ENCODE results near the gene CBX1. TPM values are rescaled to one million over a fixed set of nuclear protein-coding genes. Genes with fewer than 3 reads are reported as not detected.
A peak's percentile ranks its signal among the peaks of the same experiment; 100 is the strongest.

Gene CBX1
- total and polyA plus RNA-seq, 3 donors from 2014 or later, result 59.9 to 123 (median 70.1) TPM

DNA sequence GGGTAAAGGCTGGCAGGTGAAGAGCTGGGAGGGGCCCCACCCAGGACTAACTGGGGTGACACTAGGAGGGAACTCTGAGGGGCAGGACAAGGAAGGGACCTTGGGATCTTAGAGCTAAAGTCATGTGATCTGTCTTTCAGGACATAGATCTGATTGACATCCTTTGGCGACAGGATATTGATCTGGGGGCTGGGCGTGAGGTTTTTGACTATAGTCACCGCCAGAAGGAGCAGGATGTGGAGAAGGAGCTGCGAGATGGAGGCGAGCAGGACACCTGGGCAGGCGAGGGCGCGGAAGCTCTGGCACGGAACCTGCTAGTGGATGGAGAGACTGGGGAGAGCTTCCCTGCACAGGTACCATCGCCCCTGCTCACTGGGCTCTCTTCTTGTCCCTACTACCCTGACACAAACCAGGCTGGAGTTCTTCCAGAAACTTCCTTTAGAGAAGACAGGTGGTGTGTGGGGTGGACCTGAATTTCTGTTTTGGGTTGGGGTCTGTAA is 45.0 kb downstream of the CBX1 start:
- no peak overlapping the region for H3K27ac ChIP-seq
- H3K9me3 ChIP-seq, result no peaks in the 10 kb centered on the region
- 88 to 92% methylated on average over 10 of the region's 10 CpGs for WGBS, 2 donors
- peaks cover 51% of the 10 kb centered on the region for H3K4me1 ChIP-seq
- DNase-seq, result no peak
- no peak overlapping the region for H3K4me3 ChIP-seq
- H3K36me3 ChIP-seq (ENCODE audit: low read depth, missing control alignments), result no peaks in the 10 kb centered on the region
- no peaks in the 10 kb centered on the region for H3K27me3 ChIP-seq
- TF ChIP-seq POLR2A (IDR thresholded peaks at IDR 0.05), result no peak
- TF ChIP-seq, protein P1, sequence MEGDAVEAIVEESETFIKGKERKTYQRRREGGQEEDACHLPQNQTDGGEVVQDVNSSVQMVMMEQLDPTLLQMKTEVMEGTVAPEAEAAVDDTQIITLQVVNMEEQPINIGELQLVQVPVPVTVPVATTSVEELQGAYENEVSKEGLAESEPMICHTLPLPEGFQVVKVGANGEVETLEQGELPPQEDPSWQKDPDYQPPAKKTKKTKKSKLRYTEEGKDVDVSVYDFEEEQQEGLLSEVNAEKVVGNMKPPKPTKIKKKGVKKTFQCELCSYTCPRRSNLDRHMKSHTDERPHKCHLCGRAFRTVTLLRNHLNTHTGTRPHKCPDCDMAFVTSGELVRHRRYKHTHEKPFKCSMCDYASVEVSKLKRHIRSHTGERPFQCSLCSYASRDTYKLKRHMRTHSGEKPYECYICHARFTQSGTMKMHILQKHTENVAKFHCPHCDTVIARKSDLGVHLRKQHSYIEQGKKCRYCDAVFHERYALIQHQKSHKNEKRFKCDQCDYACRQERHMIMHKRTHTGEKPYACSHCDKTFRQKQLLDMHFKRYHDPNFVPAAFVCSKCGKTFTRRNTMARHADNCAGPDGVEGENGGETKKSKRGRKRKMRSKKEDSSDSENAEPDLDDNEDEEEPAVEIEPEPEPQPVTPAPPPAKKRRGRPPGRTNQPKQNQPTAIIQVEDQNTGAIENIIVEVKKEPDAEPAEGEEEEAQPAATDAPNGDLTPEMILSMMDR (IDR thresholded peaks at IDR 0.05), result no peak
- intact Hi-C loops (cut with DNase I; ENCODE audit: low total_unique reads), result no loop called here

GRCh38 chr17:48055531-48056245 is 45.6 kb downstream of the CBX1 start:
- 75 to 77% methylated on average over 5 of the region's 5 CpGs for WGBS, 2 donors
- intact Hi-C loops (cut with DNase I; ENCODE audit: low total_unique reads), result no loop called here
- Histone ChIP-seq H3K27me3 (no peaks in the 10 kb centered on the region), H3K9me3 (no peaks in the 10 kb centered on the region), H3K4me1 (peaks cover 57% of the 10 kb centered on the region), H3K4me3 (peak overlapping the region in 1 of 2 donors; percentile 40), H3K27ac (peak overlapping the region; percentile 24 to 58), H3K36me3 (ENCODE audit: low read depth, missing control alignments) (no peaks in the 10 kb centered on the region)
- DNase-seq, result no peak
- TF ChIP-seq, protein P1 (IDR thresholded peaks at IDR 0.05), result no peak
- no peak for TF ChIP-seq POLR2A (IDR thresholded peaks at IDR 0.05)

GRCh38 chr17:48054238-48055185 is 46.8 kb downstream of the CBX1 start:
- TF ChIP-seq, protein P1 (IDR thresholded peaks at IDR 0.05), result no peak
- no peak for TF ChIP-seq POLR2A (IDR thresholded peaks at IDR 0.05)
- peak overlapping the region; percentile 98 to 99 for H3K27ac ChIP-seq
- DNase-seq, result peak; percentile 96
- peak overlapping the region; percentile 34 to 40 for H3K4me3 ChIP-seq
- WGBS, 2 donors, result 10 to 11% methylated on average over 3 to 34 of the region's 34 CpGs
- intact Hi-C loops (cut with DNase I; ENCODE audit: low total_unique reads), result no loop called here
- H3K9me3 ChIP-seq, result no peaks in the 10 kb centered on the region
- H3K4me1 ChIP-seq, result peaks cover 64% of the 10 kb centered on the region
- no peaks in the 10 kb centered on the region for H3K27me3 ChIP-seq
- H3K36me3 ChIP-seq (ENCODE audit: low read depth, missing control alignments), result no peaks in the 10 kb centered on the region

DNA sequence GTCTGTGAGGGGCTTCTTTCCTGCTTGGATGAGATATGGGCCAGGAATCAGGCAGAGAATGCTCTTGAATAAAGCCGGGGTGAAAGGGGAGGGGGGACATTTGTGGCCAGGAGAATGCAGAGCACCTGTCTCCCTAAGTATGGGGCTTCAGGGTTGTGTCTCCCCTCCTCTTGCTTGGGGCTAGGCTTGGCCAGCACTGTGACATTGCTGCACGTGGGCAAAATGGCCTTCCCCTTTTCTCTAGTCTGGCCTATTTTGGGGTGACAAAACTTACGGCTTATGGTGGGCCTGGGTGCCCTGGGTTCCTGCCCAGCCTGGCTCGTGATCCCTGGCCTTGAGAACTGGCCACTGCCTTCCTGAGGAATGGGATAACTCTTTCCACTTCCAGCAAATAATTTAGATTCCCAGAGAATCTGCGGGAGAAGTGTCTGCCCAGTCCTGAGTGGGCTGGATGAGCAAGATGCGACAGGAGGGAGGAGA is 47.5 kb downstream of the CBX1 start:
- H3K36me3 ChIP-seq (ENCODE audit: low read depth, missing control alignments), result no peaks in the 10 kb centered on the region
- no peak for DNase-seq
- peaks cover 60% of the 10 kb centered on the region for H3K4me1 ChIP-seq

More for the DNA sequence above, 47.5 kb downstream of the CBX1 start:
- Histone ChIP-seq H3K27me3 (no peaks in the 10 kb centered on the region), H3K4me3 (peak overlapping the region; percentile 34 to 40), H3K27ac (peak overlapping the region; percentile 98 to 99), H3K9me3 (no peaks in the 10 kb centered on the region)
- WGBS, 2 donors, result 10 to 18% methylated on average over 4 to 6 of the region's 6 CpGs
- no peak for TF ChIP-seq POLR2A (IDR thresholded peaks at IDR 0.05)
- TF ChIP-seq, protein P1 (IDR thresholded peaks at IDR 0.05), result no peak
- intact Hi-C loops (cut with DNase I; ENCODE audit: low total_unique reads), result no loop called here

Measured in testis (tissue), 3 donors.